Left ventricle myocardium inferior (tissue), 1 donor: ENCODE measurements around the gene ADAM19. TPM values are rescaled to one million over a fixed set of nuclear protein-coding genes. Genes with fewer than 3 reads are reported as not detected.
A peak's percentile ranks its signal among the peaks of the same experiment; 100 is the strongest.

ENCODE experiments used
- DNase-seq: peaks from one replicate; pipeline ENCODE4 v3.0.0-alpha.2; 2020
- H3K27ac ChIP-seq: fragments of 200-600 bp; replicated peaks from 2 replicates; pipeline ENCODE4 v1.8.0; 2021
- H3K27me3 ChIP-seq: fragments of 200-600 bp; 2 replicates; pipeline ENCODE4 v1.8.0; 2021; ENCODE audit warnings: low read depth
- H3K36me3 ChIP-seq: fragments of 200-600 bp; 2 replicates; pipeline ENCODE4 v1.8.0; 2021
- H3K4me1 ChIP-seq: fragments of 200-600 bp; 2 replicates; pipeline ENCODE4 v1.8.0; 2021
- H3K4me3 ChIP-seq: fragments of 200-600 bp; 2 replicates; pipeline ENCODE4 v1.8.0; 2021; ENCODE audit warnings: mild to moderate bottlenecking, moderate library complexity
- H3K9me3 ChIP-seq: fragments of 200-600 bp; replicated peaks from 2 replicates; pipeline ENCODE4 v1.8.0; 2021
- intact Hi-C: fragments of 100-400 bp; cut with micrococcal nuclease; formaldehyde crosslinking; loops from one replicate; pipeline ENCODE4 v1.11.0; 2022
- total RNA-seq: library from RNA; stranded (reverse); fragmentation: NEBNext Ultra II Directional; extraction: Animal tissue kit (Norgen Biotek cat#: 25700); gene quantifications from one replicate; pipeline ENCODE4 v1.2.1, GENCODE V29; 2021
- TF ChIP-seq, protein P1 (sequence below): fragments of 200-600 bp; IDR thresholded peaks from 2 replicates; pipeline ENCODE4 v1.8.0; 2021; ENCODE audit warnings: antibody characterized with exemption, mild to moderate bottlenecking, borderline replicate concordance
- donor health status: DM: no; HTN: yes; CAD: no; lungs with severe emphysema.

The ADAM19 gene
- total RNA-seq, 1 donor from 2014 or later = 17.7 TPM

GRCh38 chr5:157520911-157521703 is 54.5 kb downstream of the ADAM19 start:
- Histone ChIP-seq H3K27me3 (no peaks in the 10 kb centered on the region), H3K27ac (peak overlapping the region; percentile 59), H3K4me1 (peaks cover 43% of the 10 kb centered on the region), H3K36me3 (peaks cover 11% of the 10 kb centered on the region), H3K4me3 (no peak overlapping the region), H3K9me3 (no peaks in the 10 kb centered on the region)
- intact Hi-C loops = no loop called here
- TF ChIP-seq, protein P1, sequence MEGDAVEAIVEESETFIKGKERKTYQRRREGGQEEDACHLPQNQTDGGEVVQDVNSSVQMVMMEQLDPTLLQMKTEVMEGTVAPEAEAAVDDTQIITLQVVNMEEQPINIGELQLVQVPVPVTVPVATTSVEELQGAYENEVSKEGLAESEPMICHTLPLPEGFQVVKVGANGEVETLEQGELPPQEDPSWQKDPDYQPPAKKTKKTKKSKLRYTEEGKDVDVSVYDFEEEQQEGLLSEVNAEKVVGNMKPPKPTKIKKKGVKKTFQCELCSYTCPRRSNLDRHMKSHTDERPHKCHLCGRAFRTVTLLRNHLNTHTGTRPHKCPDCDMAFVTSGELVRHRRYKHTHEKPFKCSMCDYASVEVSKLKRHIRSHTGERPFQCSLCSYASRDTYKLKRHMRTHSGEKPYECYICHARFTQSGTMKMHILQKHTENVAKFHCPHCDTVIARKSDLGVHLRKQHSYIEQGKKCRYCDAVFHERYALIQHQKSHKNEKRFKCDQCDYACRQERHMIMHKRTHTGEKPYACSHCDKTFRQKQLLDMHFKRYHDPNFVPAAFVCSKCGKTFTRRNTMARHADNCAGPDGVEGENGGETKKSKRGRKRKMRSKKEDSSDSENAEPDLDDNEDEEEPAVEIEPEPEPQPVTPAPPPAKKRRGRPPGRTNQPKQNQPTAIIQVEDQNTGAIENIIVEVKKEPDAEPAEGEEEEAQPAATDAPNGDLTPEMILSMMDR = peak; percentile 27
- DNase-seq = peak; percentile 41

DNA sequence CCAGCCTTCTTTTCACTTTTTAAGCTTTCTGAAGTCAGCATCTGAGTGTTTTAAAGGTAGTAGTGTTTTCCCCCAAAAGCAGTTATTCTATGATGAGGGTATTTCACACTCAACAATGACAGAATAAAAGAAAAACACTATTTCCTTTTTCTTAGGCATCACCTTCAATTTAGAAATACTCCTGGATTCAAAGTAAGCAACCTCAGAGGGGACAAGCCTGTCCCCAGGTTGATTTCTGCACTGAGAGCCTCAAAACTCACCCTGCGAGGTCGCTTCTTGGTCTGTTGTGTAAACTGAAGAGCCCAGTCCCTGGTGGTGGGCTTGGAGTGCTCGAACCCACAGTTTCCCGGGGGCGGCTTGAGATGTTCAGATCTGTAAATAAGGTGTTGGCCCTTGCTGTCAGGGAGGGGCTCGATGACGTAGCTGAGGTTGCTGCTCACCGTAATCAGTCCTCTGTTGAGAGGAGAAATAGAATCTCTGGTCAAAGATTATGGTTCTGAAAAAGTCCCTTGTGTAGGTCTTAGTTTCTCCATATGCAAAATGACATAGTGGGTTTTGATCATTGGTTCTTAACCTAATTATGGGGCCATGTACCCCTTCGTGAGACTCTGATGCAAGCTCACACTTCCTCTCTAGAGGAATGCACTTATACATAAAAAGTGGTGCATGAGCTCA is 55.9 kb downstream of the ADAM19 start:
- DNase-seq = no peak
- H3K27me3 ChIP-seq = no peaks in the 10 kb centered on the region
- H3K27ac ChIP-seq = no peak overlapping the region
- H3K9me3 ChIP-seq = no peaks in the 10 kb centered on the region
- TF ChIP-seq, protein P1 = no peak
- peaks cover 11% of the 10 kb centered on the region for H3K36me3 ChIP-seq
- peaks cover 54% of the 10 kb centered on the region for H3K4me1 ChIP-seq
- intact Hi-C loops = no loop called here
- H3K4me3 ChIP-seq = no peak overlapping the region

DNA sequence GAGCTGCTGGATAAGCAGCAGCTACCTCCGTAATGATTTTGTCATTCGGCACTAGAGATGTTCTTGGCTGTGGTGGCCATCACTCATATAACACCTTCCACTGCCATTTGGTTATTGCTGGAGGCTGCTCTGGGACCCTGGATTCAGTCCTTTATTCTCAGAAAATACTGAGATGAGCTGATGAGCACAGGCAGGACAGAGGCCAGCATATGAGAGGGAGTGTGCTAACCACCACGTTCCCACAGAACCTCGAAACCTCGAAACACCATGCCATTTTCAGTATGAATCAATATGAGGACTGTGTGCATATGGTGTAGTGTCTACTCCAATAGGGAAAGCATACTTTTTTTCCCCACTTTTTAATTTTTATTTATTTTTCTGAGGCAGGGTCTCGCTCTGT is 56.6 kb downstream of the ADAM19 start:
- peaks cover 57% of the 10 kb centered on the region for H3K4me1 ChIP-seq
- intact Hi-C loops = no loop called here

GRCh38 chr5:157516626-157517325 is 58.8 kb downstream of the ADAM19 start:
- Histone ChIP-seq H3K4me1 (peaks cover 70% of the 10 kb centered on the region), H3K4me3 (no peak overlapping the region), H3K27ac (peak overlapping the region; percentile 54), H3K27me3 (no peaks in the 10 kb centered on the region), H3K36me3 (peaks cover 18% of the 10 kb centered on the region), H3K9me3 (no peaks in the 10 kb centered on the region)
- TF ChIP-seq, protein P1 = no peak
- DNase-seq = peak; percentile 62
- intact Hi-C loops = no loop called here

More for the DNA sequence above, 56.6 kb downstream of the ADAM19 start:
- Histone ChIP-seq H3K4me3 (no peak overlapping the region), H3K36me3 (peaks cover 11% of the 10 kb centered on the region), H3K27ac (no peak overlapping the region), H3K9me3 (no peaks in the 10 kb centered on the region), H3K27me3 (no peaks in the 10 kb centered on the region)
- no peak for DNase-seq
- TF ChIP-seq, protein P1 = no peak

GRCh38 chr5:157516006-157516405 is 59.6 kb downstream of the ADAM19 start:
- Histone ChIP-seq H3K4me1 (peaks cover 70% of the 10 kb centered on the region), H3K9me3 (no peaks in the 10 kb centered on the region), H3K4me3 (no peak overlapping the region), H3K27me3 (no peaks in the 10 kb centered on the region), H3K27ac (peak overlapping the region; percentile 54), H3K36me3 (peaks cover 18% of the 10 kb centered on the region)
- no peak for DNase-seq
- TF ChIP-seq, protein P1 = no peak
- intact Hi-C loops = no loop called here
